ENCODE measurements around the gene PITHD1. TPM values are rescaled to one million over a fixed set of nuclear protein-coding genes. Genes with fewer than 3 reads are reported as not detected.
"Not testable (repeated sequence)": the region's sequence is repeated elsewhere in the genome, so short reads cannot be mapped to it uniquely, and the experiment has no call there.

PITHD1 gene, protein sequence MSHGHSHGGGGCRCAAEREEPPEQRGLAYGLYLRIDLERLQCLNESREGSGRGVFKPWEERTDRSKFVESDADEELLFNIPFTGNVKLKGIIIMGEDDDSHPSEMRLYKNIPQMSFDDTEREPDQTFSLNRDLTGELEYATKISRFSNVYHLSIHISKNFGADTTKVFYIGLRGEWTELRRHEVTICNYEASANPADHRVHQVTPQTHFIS
- polyA plus RNA-seq (2013, experiment 1 of 2), result 34.0 TPM
- 34.8 TPM for polyA plus RNA-seq (2013, experiment 2 of 2)

GRCh38 chr1:23777979-23778814 lies at the start of gene PITHD1:
PITHD1 (plus strand) TSS chr1:23778418; CDS start chr1:23778516, 98 bp downstream.
- DNase-seq, result peak; percentile 90
- Histone ChIP-seq H3K27ac (ENCODE audit: low read depth, low read length) (peak within 1 kb of the TSS; percentile 30), H3K23ac (ENCODE audit: low read length) (peak within 1 kb of the TSS; percentile 80), H4K5ac (ENCODE audit: low read length) (no peak within 1 kb of the TSS), H3K4me3 (ENCODE audit: low read length) (peak within 1 kb of the TSS; percentile 98), H3K4me1 (ENCODE audit: control insufficient read depth, low read depth, low read length) (peaks cover 4% of the 10 kb centered on the region), H3K79me1 (ENCODE audit: low read length) (peaks cover 14% of the 10 kb centered on the region), H3K9ac (ENCODE audit: low read length) (peak within 1 kb of the TSS; percentile 96), H3K18ac (ENCODE audit: low read length) (peak within 1 kb of the TSS; percentile 44), H3K79me2 (ENCODE audit: control insufficient read depth, insufficient read depth, low read length) (peaks cover 15% of the 10 kb centered on the region), H2BK120ac (ENCODE audit: low read depth, low read length) (no peak within 1 kb of the TSS), H2BK15ac (replicated peaks; ENCODE audit: low read depth) (no peak within 1 kb of the TSS), H3K4me2 (ENCODE audit: low read length) (peak within 1 kb of the TSS; percentile 97), H3K27me3 (ENCODE audit: insufficient read depth, low read length, poor library complexity) (no peaks in the 10 kb centered on the region), H2BK5ac (ENCODE audit: low read length) (peak within 1 kb of the TSS; percentile 49), H3K4ac (ENCODE audit: low read depth, low read length) (peak within 1 kb of the TSS; percentile 82), H3K36me3 (ENCODE audit: control insufficient read depth, insufficient read depth, low read length) (no peaks in the 10 kb centered on the region), H4K8ac (ENCODE audit: low read depth, low read length) (no peak within 1 kb of the TSS), H3K56ac (ENCODE audit: low read length) (peak within 1 kb of the TSS; percentile 100), H2AK5ac (ENCODE audit: low read length) (no peak within 1 kb of the TSS)
- WGBS (ENCODE audit: extremely low coverage, insufficient coverage, low lambda C conversion rate), result no CpG with 5 or more reads among the region's 91 CpGs

GRCh38 chr1:23732363-23733224 lies 45.6 kb upstream of the PITHD1 start:
- H3K36me3 ChIP-seq (ENCODE audit: control insufficient read depth, insufficient read depth, low read length), result no peaks in the 10 kb centered on the region
- H4K5ac ChIP-seq (ENCODE audit: low read length), result no peak overlapping the region
- H3K4ac ChIP-seq (ENCODE audit: low read depth, low read length), result no peak overlapping the region
- H2AK5ac ChIP-seq (ENCODE audit: low read length), result no peak overlapping the region
- H3K4me3 ChIP-seq (ENCODE audit: low read length), result no peak overlapping the region
- H3K18ac ChIP-seq (ENCODE audit: low read length), result no peak overlapping the region
- H3K4me2 ChIP-seq (ENCODE audit: low read length), result no peak overlapping the region
- WGBS (ENCODE audit: extremely low coverage, insufficient coverage, low lambda C conversion rate), result no CpG with 5 or more reads among the region's 10 CpGs
- no peak overlapping the region for H4K8ac ChIP-seq (ENCODE audit: low read depth, low read length)
- H3K79me2 ChIP-seq (ENCODE audit: control insufficient read depth, insufficient read depth, low read length), result no peaks in the 10 kb centered on the region
- peaks cover 3% of the 10 kb centered on the region for H3K79me1 ChIP-seq (ENCODE audit: low read length)
- H3K27me3 ChIP-seq (ENCODE audit: insufficient read depth, low read length, poor library complexity), result no peaks in the 10 kb centered on the region
- H3K27ac ChIP-seq (ENCODE audit: low read depth, low read length), result no peak overlapping the region
- H3K23ac ChIP-seq (ENCODE audit: low read length), result no peak overlapping the region
- no peaks in the 10 kb centered on the region for H3K4me1 ChIP-seq (ENCODE audit: control insufficient read depth, low read depth, low read length)
- no peak overlapping the region for H2BK120ac ChIP-seq (ENCODE audit: low read depth, low read length)
- DNase-seq, result no peak
- no peak overlapping the region for H3K56ac ChIP-seq (ENCODE audit: low read length)
- no peak overlapping the region for H2BK5ac ChIP-seq (ENCODE audit: low read length)
- H2BK15ac ChIP-seq (replicated peaks; ENCODE audit: low read depth), result no peak overlapping the region
- no peak overlapping the region for H3K9ac ChIP-seq (ENCODE audit: low read length)

GRCh38 chr1:23733281-23733680 lies 44.9 kb upstream of the PITHD1 start:
- H3K9ac ChIP-seq (ENCODE audit: low read length); H3K27me3 ChIP-seq (ENCODE audit: insufficient read depth, low read length, poor library complexity); H3K27ac ChIP-seq (ENCODE audit: low read depth, low read length); H4K8ac ChIP-seq (ENCODE audit: low read depth, low read length); H3K79me2 ChIP-seq (ENCODE audit: control insufficient read depth, insufficient read depth, low read length); H2BK15ac ChIP-seq (replicated peaks; ENCODE audit: low read depth); H3K4ac ChIP-seq (ENCODE audit: low read depth, low read length); H3K36me3 ChIP-seq (ENCODE audit: control insufficient read depth, insufficient read depth, low read length); H2AK5ac ChIP-seq (ENCODE audit: low read length); H3K79me1 ChIP-seq (ENCODE audit: low read length); H2BK120ac ChIP-seq (ENCODE audit: low read depth, low read length); DNase-seq; H4K5ac ChIP-seq (ENCODE audit: low read length); H3K56ac ChIP-seq (ENCODE audit: low read length); H3K4me3 ChIP-seq (ENCODE audit: low read length); H3K23ac ChIP-seq (ENCODE audit: low read length); H3K4me1 ChIP-seq (ENCODE audit: control insufficient read depth, low read depth, low read length); H2BK5ac ChIP-seq (ENCODE audit: low read length); H3K18ac ChIP-seq (ENCODE audit: low read length); H3K4me2 ChIP-seq (ENCODE audit: low read length): not testable (repeated sequence)
- WGBS (ENCODE audit: extremely low coverage, insufficient coverage, low lambda C conversion rate), result no CpG with 5 or more reads among the region's 5 CpGs

GRCh38 chr1:23736437-23737134 lies 41.6 kb upstream of the PITHD1 start:
- no peak overlapping the region for H2BK5ac ChIP-seq (ENCODE audit: low read length)
- no peak overlapping the region for H2AK5ac ChIP-seq (ENCODE audit: low read length)
- WGBS (ENCODE audit: extremely low coverage, insufficient coverage, low lambda C conversion rate), result no CpG with 5 or more reads among the region's 7 CpGs
- no peak overlapping the region for H3K4me3 ChIP-seq (ENCODE audit: low read length)
- DNase-seq, result no peak
- no peak overlapping the region for H4K5ac ChIP-seq (ENCODE audit: low read length)
- no peak overlapping the region for H3K4me2 ChIP-seq (ENCODE audit: low read length)
- no peak overlapping the region for H2BK120ac ChIP-seq (ENCODE audit: low read depth, low read length)
- H2BK15ac ChIP-seq (replicated peaks; ENCODE audit: low read depth), result no peak overlapping the region
- no peaks in the 10 kb centered on the region for H3K4me1 ChIP-seq (ENCODE audit: control insufficient read depth, low read depth, low read length)
- H3K36me3 ChIP-seq (ENCODE audit: control insufficient read depth, insufficient read depth, low read length), result no peaks in the 10 kb centered on the region
- H3K27ac ChIP-seq (ENCODE audit: low read depth, low read length), result no peak overlapping the region
- H4K8ac ChIP-seq (ENCODE audit: low read depth, low read length), result no peak overlapping the region
- H3K56ac ChIP-seq (ENCODE audit: low read length), result no peak overlapping the region
- H3K79me1 ChIP-seq (ENCODE audit: low read length), result no peaks in the 10 kb centered on the region
- no peak overlapping the region for H3K18ac ChIP-seq (ENCODE audit: low read length)
- H3K4ac ChIP-seq (ENCODE audit: low read depth, low read length), result no peak overlapping the region
- no peak overlapping the region for H3K9ac ChIP-seq (ENCODE audit: low read length)
- no peaks in the 10 kb centered on the region for H3K79me2 ChIP-seq (ENCODE audit: control insufficient read depth, insufficient read depth, low read length)
- no peaks in the 10 kb centered on the region for H3K27me3 ChIP-seq (ENCODE audit: insufficient read depth, low read length, poor library complexity)
- H3K23ac ChIP-seq (ENCODE audit: low read length), result no peak overlapping the region

DNA sequence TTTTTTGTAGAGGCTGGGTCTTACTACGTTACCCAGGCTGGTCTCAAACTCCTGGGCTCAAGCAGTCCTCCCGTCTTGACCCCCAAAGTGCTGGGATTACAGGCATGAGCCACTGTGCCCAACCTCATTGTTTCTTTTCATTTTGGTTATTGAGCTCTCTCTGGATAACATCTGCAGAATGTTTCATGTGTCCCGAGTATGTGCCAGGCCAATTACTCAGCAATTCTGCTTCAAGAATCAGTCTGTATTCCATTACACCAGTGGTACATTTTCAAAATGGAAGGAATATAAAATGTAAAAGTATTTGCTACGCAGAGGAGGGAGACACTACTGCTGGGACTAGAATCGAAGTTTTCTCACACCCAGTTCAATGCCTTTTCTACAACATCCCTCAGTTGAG lies 36.6 kb upstream of the PITHD1 start:
- Histone ChIP-seq H3K27ac (ENCODE audit: low read depth, low read length) (no peak overlapping the region), H2BK120ac (ENCODE audit: low read depth, low read length) (no peak overlapping the region), H4K8ac (ENCODE audit: low read depth, low read length) (no peak overlapping the region), H4K5ac (ENCODE audit: low read length) (no peak overlapping the region), H3K4me2 (ENCODE audit: low read length) (no peak overlapping the region), H3K27me3 (ENCODE audit: insufficient read depth, low read length, poor library complexity) (no peaks in the 10 kb centered on the region), H3K56ac (ENCODE audit: low read length) (no peak overlapping the region), H3K79me2 (ENCODE audit: control insufficient read depth, insufficient read depth, low read length) (peaks cover 24% of the 10 kb centered on the region), H3K4me1 (ENCODE audit: control insufficient read depth, low read depth, low read length) (peaks cover 4% of the 10 kb centered on the region), H3K79me1 (ENCODE audit: low read length) (peaks cover 5% of the 10 kb centered on the region), H3K9ac (ENCODE audit: low read length) (no peak overlapping the region), H3K4ac (ENCODE audit: low read depth, low read length) (no peak overlapping the region), H3K18ac (ENCODE audit: low read length) (no peak overlapping the region), H3K23ac (ENCODE audit: low read length) (no peak overlapping the region), H2BK15ac (replicated peaks; ENCODE audit: low read depth) (no peak overlapping the region), H3K36me3 (ENCODE audit: control insufficient read depth, insufficient read depth, low read length) (no peaks in the 10 kb centered on the region), H2BK5ac (ENCODE audit: low read length) (no peak overlapping the region), H2AK5ac (ENCODE audit: low read length) (no peak overlapping the region), H3K4me3 (ENCODE audit: low read length) (no peak overlapping the region)
- WGBS (ENCODE audit: extremely low coverage, insufficient coverage, low lambda C conversion rate), result no CpG with 5 or more reads among the region's 5 CpGs
- DNase-seq, result no peak
